ENCODE data around the gene MARCHF3.

DNA sequence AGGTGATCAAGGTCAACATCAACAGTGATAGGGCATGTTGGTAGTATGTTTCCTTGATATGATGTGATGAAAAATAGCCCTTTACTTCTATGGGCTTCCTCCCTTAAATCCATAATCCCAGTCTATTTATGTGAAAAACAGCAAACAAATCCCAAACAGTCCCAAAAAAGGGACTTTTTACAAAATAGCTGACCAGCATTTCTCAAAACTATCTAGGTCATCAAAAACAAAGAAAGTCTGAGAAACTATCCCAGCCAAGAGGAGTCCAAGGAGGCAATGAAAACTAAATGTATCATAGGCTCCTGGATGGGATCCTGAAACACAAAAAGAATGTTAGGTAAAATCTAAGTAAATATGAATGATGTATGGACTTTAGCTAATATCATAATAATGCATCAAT is 71.2 kb downstream of the MARCHF3 start:
- TF ChIP-seq, protein P1, sequence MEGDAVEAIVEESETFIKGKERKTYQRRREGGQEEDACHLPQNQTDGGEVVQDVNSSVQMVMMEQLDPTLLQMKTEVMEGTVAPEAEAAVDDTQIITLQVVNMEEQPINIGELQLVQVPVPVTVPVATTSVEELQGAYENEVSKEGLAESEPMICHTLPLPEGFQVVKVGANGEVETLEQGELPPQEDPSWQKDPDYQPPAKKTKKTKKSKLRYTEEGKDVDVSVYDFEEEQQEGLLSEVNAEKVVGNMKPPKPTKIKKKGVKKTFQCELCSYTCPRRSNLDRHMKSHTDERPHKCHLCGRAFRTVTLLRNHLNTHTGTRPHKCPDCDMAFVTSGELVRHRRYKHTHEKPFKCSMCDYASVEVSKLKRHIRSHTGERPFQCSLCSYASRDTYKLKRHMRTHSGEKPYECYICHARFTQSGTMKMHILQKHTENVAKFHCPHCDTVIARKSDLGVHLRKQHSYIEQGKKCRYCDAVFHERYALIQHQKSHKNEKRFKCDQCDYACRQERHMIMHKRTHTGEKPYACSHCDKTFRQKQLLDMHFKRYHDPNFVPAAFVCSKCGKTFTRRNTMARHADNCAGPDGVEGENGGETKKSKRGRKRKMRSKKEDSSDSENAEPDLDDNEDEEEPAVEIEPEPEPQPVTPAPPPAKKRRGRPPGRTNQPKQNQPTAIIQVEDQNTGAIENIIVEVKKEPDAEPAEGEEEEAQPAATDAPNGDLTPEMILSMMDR (IDR thresholded peaks at IDR 0.05; ENCODE audit: low read length): no peak
- TF ChIP-seq EZH2 (optimal IDR thresholded peaks at IDR 0.05; ENCODE audit: low read depth, low read length): no peak
- TF ChIP-seq EZH2phosphoT487 (IDR thresholded peaks at IDR 0.05; ENCODE audit: low read length): no peak

Data from MM.1S (cell line).